GM18873 (cell line): ENCODE results near the gene CBX3.
"Not testable (repeated sequence)": the region's sequence is repeated elsewhere in the genome, so short reads cannot be mapped to it uniquely, and the experiment has no call there.

Experiments
- ATAC-seq: cut with Tn5 transposase; IDR thresholded peaks from one replicate; pipeline ENCODE4 v1.9.1; 2021; ENCODE audit warnings: mild to moderate bottlenecking, moderate library complexity, moderate number of reproducible peaks; ENCODE audit not compliant: unreplicated experiment, low FRiP score

Gene CBX3

GRCh38 chr7:26201247-26202018 is at the start of gene CBX3:
TSS of gene CBX3 (plus strand) at chr7:26201745. CDS start at chr7:26202999, 1,254 bp downstream.
- peak; percentile 26 for ATAC-seq

GRCh38 chr7:26151953-26152781 is 49.4 kb upstream of the CBX3 start, which contains the start of gene NFE2L3:
TSS of gene NFE2L3 (plus strand) at chr7:26152198. CDS start at chr7:26152499, 301 bp downstream.
- ATAC-seq: peak; percentile 46

- ATAC-seq: peak; percentile 1
Observed at GRCh38 chr7:26152782-26153240, 48.7 kb upstream of the CBX3 start.

- no peak for ATAC-seq
Observed at GRCh38 chr7:26153241-26153822, 48.2 kb upstream of the CBX3 start.

GRCh38 chr7:26153823-26154783 is 47.4 kb upstream of the CBX3 start:
- no peak for ATAC-seq

- ATAC-seq: no peak
Observed at GRCh38 chr7:26155531-26156375, 45.8 kb upstream of the CBX3 start.

GRCh38 chr7:26156451-26157420 is 44.8 kb upstream of the CBX3 start:
- ATAC-seq: no peak

GRCh38 chr7:26157520-26158105 is 43.9 kb upstream of the CBX3 start:
- ATAC-seq: no peak

GRCh38 chr7:26159243-26159642 is 42.3 kb upstream of the CBX3 start:
- ATAC-seq: no peak

- no peak for ATAC-seq
Observed at GRCh38 chr7:26160896-26161295, 40.6 kb upstream of the CBX3 start.

GRCh38 chr7:26162431-26162830 is 39.1 kb upstream of the CBX3 start:
- no peak for ATAC-seq

- not testable (repeated sequence) for ATAC-seq
Observed at GRCh38 chr7:26163804-26164203, 37.7 kb upstream of the CBX3 start.

GRCh38 chr7:26165950-26166683 is 35.4 kb upstream of the CBX3 start:
- ATAC-seq: no peak

- no peak for ATAC-seq
Observed at GRCh38 chr7:26166684-26167266, 34.8 kb upstream of the CBX3 start.

GRCh38 chr7:26167303-26167934 is 34.1 kb upstream of the CBX3 start:
- peak; percentile 72 for ATAC-seq

GRCh38 chr7:26168458-26169023 is 33.0 kb upstream of the CBX3 start:
- ATAC-seq: no peak
